ENCODE data around the gene ZP2. TPM values are rescaled to one million over a fixed set of nuclear protein-coding genes. Genes with fewer than 3 reads are reported as not detected.
"Not testable (repeated sequence)": the region's sequence is repeated elsewhere in the genome, so short reads cannot be mapped to it uniquely, and the experiment has no call there.

Gene ZP2
- total RNA-seq, 1 donor from 2014 or later, result not detected

- FAIRE-seq (no peak), DNase-seq (ENCODE audit: low spot score in 2 of 2) (no peak)
These were observed 32.0 kb downstream of the ZP2 start for GRCh38 chr16:21179126-21179982.

- FAIRE-seq (no peak), DNase-seq (ENCODE audit: low spot score in 2 of 2) (no peak)
These were observed 36.0 kb downstream of the ZP2 start for GRCh38 chr16:21175397-21175796.

GRCh38 chr16:21172650-21173049 lies 38.7 kb downstream of the ZP2 start:
- DNase-seq (ENCODE audit: low spot score in 2 of 2) (no peak), FAIRE-seq (no peak)

GRCh38 chr16:21170116-21170515 lies 41.3 kb downstream of the ZP2 start:
- not testable (repeated sequence) for FAIRE-seq; DNase-seq (ENCODE audit: low spot score in 2 of 2)

- DNase-seq (ENCODE audit: low spot score in 2 of 2) (no peak), FAIRE-seq (no peak)
These were observed 42.0 kb downstream of the ZP2 start for GRCh38 chr16:21169249-21169981.

- FAIRE-seq (no peak), DNase-seq (ENCODE audit: low spot score in 2 of 2) (no peak)
These were observed 43.3 kb downstream of the ZP2 start for GRCh38 chr16:21167929-21168602.

- no peak for FAIRE-seq
- DNase-seq (ENCODE audit: low spot score in 2 of 2), result no peak
These were observed 44.0 kb downstream of the ZP2 start for GRCh38 chr16:21167360-21167759.

GRCh38 chr16:21166561-21166961 lies 44.8 kb downstream of the ZP2 start:
- DNase-seq (ENCODE audit: low spot score in 2 of 2) (no peak), FAIRE-seq (no peak)

- no peak for FAIRE-seq
These were observed 46.7 kb downstream of the ZP2 start for GRCh38 chr16:21164521-21165168.

GRCh38 chr16:21163576-21163975 lies 47.8 kb downstream of the ZP2 start:
- no peak for FAIRE-seq
- DNase-seq (ENCODE audit: low spot score in 2 of 2), result no peak

More at GRCh38 chr16:21164521-21165168, 46.7 kb downstream of the ZP2 start:
- no peak for DNase-seq (ENCODE audit: low spot score in 2 of 2)

GRCh38 chr16:21162661-21163151 lies 48.7 kb downstream of the ZP2 start:
- DNase-seq (ENCODE audit: low spot score in 2 of 2) (no peak), FAIRE-seq (no peak)

- DNase-seq (ENCODE audit: low spot score in 2 of 2) (no peak), FAIRE-seq (no peak)
These were observed 50.2 kb downstream of the ZP2 start for GRCh38 chr16:21161211-21161610.

GRCh38 chr16:21160276-21160675 lies 51.1 kb downstream of the ZP2 start:
- no peak for DNase-seq (ENCODE audit: low spot score in 2 of 2)
- no peak for FAIRE-seq

GRCh38 chr16:21159281-21159951 lies 52.0 kb downstream of the ZP2 start:
- DNase-seq (ENCODE audit: low spot score in 2 of 2) (no peak), FAIRE-seq (no peak)

GRCh38 chr16:21158208-21159110 lies 52.9 kb downstream of the ZP2 start, which contains the start of gene LDAF1:
LDAF1 (plus strand) TSS chr16:21158674; CDS start chr16:21161183, 2,509 bp downstream.
- peak; percentile 59 to 74 for DNase-seq (ENCODE audit: low spot score in 2 of 2)
- FAIRE-seq, result no peak

- FAIRE-seq (no peak), DNase-seq (ENCODE audit: low spot score in 2 of 2) (no peak)
These were observed 53.7 kb downstream of the ZP2 start for GRCh38 chr16:21157632-21158031.

GRCh38 chr16:21156767-21157467 lies 54.5 kb downstream of the ZP2 start:
- FAIRE-seq, result no peak
- peak; percentile 69 to 77 for DNase-seq (ENCODE audit: low spot score in 2 of 2)

- DNase-seq (ENCODE audit: low spot score in 2 of 2); FAIRE-seq: not testable (repeated sequence)
These were observed 55.4 kb downstream of the ZP2 start for GRCh38 chr16:21156011-21156410.
